ENCODE data around the gene AKAP13.

AKAP13 gene

DNA sequence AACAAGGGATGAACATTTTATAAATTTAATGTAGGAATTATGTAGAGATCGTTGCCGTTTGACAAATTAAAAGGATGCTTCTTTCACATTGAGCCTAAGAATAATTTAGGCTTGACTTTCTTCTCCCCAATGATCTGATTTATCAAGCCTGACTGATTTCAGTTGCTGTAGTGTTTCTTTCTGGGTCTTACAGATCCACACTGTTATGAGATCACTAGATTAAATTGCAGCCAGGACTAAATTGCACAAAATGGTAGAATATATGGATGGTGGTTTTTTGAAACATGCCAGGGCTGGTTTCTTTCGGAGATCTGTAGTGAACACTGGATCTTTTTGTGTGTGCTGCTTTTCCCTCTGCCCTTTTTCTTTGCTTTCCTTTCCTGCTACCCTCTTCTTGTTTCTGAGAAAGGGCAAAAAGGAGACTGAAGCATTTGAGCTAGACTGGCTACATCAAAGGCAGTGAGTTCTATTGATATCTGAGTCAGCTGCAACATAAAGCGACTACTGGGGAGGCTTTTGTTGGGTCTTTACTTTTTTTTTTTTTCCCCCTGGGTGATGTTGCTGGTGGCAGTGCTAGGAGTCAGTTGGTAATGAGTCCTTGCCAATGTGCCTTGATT, 83.0 kb downstream of the AKAP13 start:
- no peak overlapping the region for H3K4me2 ChIP-seq (ENCODE audit: low read length)
- peaks cover 3% of the 10 kb centered on the region for H3K36me3 ChIP-seq (replicated peaks; ENCODE audit: low read depth, low read length)
- H3K4me1 ChIP-seq (ENCODE audit: low read length), result peaks cover 11% of the 10 kb centered on the region
- no peaks in the 10 kb centered on the region for H3K27me3 ChIP-seq (ENCODE audit: low read depth, low read length)
- TF ChIP-seq, protein P1, sequence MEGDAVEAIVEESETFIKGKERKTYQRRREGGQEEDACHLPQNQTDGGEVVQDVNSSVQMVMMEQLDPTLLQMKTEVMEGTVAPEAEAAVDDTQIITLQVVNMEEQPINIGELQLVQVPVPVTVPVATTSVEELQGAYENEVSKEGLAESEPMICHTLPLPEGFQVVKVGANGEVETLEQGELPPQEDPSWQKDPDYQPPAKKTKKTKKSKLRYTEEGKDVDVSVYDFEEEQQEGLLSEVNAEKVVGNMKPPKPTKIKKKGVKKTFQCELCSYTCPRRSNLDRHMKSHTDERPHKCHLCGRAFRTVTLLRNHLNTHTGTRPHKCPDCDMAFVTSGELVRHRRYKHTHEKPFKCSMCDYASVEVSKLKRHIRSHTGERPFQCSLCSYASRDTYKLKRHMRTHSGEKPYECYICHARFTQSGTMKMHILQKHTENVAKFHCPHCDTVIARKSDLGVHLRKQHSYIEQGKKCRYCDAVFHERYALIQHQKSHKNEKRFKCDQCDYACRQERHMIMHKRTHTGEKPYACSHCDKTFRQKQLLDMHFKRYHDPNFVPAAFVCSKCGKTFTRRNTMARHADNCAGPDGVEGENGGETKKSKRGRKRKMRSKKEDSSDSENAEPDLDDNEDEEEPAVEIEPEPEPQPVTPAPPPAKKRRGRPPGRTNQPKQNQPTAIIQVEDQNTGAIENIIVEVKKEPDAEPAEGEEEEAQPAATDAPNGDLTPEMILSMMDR (IDR thresholded peaks at IDR 0.05; ENCODE audit: low read depth, low read length), result no peak
- TF ChIP-seq EZH2phosphoT487 (IDR thresholded peaks at IDR 0.05; ENCODE audit: low read depth), result no peak
- peaks cover 54% of the 10 kb centered on the region for H4K20me1 ChIP-seq (ENCODE audit: insufficient read depth, low read length)
- no peak overlapping the region for H2AFZ ChIP-seq (ENCODE audit: low read depth, low read length)
- no peak overlapping the region for H3K4me3 ChIP-seq (ENCODE audit: low read length)
- H3K9ac ChIP-seq (ENCODE audit: low read length), result no peak overlapping the region
- H3K9me3 ChIP-seq (ENCODE audit: insufficient read depth, low read length), result no peaks in the 10 kb centered on the region
- H3K27ac ChIP-seq (ENCODE audit: low read length), result no peak overlapping the region
- H3K79me2 ChIP-seq (ENCODE audit: low read length), result peaks cover 36% of the 10 kb centered on the region

DNA sequence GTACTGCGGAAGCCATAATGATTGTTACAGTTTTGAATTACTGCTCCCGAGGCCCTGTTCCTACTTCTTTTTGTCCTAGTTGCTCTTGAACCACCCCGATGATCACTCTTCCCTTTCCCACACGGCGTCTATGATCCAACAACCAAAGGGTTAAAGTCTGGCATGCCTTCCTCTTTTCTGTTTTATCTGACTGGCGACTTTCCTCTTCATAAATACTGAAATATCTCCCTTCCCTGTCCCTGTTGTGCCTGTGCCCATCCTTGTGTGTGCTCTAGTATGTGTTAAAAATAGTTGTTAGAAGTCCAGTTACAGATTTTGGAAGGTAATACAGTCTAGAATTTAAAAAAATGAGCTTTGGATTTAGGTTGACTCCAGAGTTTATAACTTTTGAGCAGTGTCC, 83.6 kb downstream of the AKAP13 start:
- H3K27me3 ChIP-seq (ENCODE audit: low read depth, low read length), result no peaks in the 10 kb centered on the region
- H3K4me1 ChIP-seq (ENCODE audit: low read length), result peaks cover 11% of the 10 kb centered on the region
- no peak overlapping the region for H2AFZ ChIP-seq (ENCODE audit: low read depth, low read length)
- TF ChIP-seq, protein P1 (IDR thresholded peaks at IDR 0.05; ENCODE audit: low read depth, low read length), result no peak
- TF ChIP-seq EZH2phosphoT487 (IDR thresholded peaks at IDR 0.05; ENCODE audit: low read depth), result no peak
- peaks cover 40% of the 10 kb centered on the region for H3K79me2 ChIP-seq (ENCODE audit: low read length)
- H3K27ac ChIP-seq (ENCODE audit: low read length), result no peak overlapping the region
- no peaks in the 10 kb centered on the region for H3K9me3 ChIP-seq (ENCODE audit: insufficient read depth, low read length)
- peaks cover 58% of the 10 kb centered on the region for H4K20me1 ChIP-seq (ENCODE audit: insufficient read depth, low read length)
- no peak overlapping the region for H3K4me2 ChIP-seq (ENCODE audit: low read length)
- no peak overlapping the region for H3K9ac ChIP-seq (ENCODE audit: low read length)
- H3K4me3 ChIP-seq (ENCODE audit: low read length), result no peak overlapping the region
- peaks cover 3% of the 10 kb centered on the region for H3K36me3 ChIP-seq (replicated peaks; ENCODE audit: low read depth, low read length)

DNA sequence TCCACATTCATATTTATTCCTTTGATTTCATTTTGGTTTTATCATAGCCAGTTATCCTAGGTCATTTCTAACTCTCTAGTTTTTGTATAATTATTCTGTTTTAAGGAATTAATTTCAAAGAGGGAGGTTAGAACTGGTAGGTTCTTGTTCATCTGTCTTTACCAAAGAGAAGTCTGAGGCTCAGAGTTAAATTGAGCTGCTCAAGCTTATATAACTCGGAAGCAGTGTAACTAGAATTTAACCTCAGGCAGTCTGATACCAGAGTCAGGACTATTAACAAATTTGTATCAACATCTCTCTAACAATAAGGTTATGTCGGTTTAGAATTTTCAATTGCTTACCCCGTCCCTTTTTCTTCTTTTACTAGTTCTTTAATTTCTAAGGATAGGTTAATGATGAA, 84.1 kb downstream of the AKAP13 start:
- Histone ChIP-seq H3K36me3 (replicated peaks; ENCODE audit: low read depth, low read length) (peaks cover 3% of the 10 kb centered on the region), H3K9ac (ENCODE audit: low read length) (no peak overlapping the region), H3K9me3 (ENCODE audit: insufficient read depth, low read length) (no peaks in the 10 kb centered on the region), H3K27ac (ENCODE audit: low read length) (no peak overlapping the region), H3K4me2 (ENCODE audit: low read length) (no peak overlapping the region), H3K4me1 (ENCODE audit: low read length) (peaks cover 11% of the 10 kb centered on the region), H3K79me2 (ENCODE audit: low read length) (peaks cover 45% of the 10 kb centered on the region), H4K20me1 (ENCODE audit: insufficient read depth, low read length) (peaks cover 63% of the 10 kb centered on the region), H3K27me3 (ENCODE audit: low read depth, low read length) (no peaks in the 10 kb centered on the region), H3K4me3 (ENCODE audit: low read length) (no peak overlapping the region), H2AFZ (ENCODE audit: low read depth, low read length) (no peak overlapping the region)
- TF ChIP-seq, protein P1 (IDR thresholded peaks at IDR 0.05; ENCODE audit: low read depth, low read length), result no peak
- no peak for TF ChIP-seq EZH2phosphoT487 (IDR thresholded peaks at IDR 0.05; ENCODE audit: low read depth)

DNA sequence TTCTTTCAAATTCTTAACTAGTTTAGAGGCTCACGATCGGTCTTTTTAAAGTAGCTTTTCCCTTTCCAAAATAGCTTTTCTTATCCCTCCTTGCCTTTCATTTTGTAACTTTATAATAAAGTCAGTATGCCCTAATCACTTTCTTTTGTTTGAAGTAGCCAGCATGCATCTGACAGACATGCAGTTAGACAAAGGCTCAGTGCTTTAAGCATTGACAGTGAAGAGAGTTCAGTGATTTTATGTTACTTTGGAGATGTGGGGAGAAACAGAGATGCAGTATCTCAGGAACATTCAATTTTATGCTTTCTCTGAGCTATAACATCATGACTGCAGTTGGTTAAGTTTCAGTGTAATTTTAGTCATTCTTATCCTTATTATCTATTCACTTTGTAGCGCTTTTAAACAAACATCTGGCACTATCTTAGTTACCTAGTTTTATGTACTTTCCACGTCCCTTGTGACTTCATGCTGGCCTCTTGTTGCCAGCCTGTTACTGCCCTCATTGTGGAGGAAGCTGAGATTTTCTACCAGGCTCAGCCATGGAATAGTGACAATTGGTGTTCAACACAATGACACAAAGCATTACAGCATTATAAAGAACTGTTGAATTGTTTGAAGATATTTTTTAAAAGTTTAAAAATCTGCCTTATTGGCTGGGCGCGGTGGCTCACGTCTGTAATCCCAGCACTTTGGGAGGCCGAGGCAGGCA, 90.3 kb downstream of the AKAP13 start:
- Histone ChIP-seq H3K9ac (ENCODE audit: low read length) (no peak overlapping the region), H3K27ac (ENCODE audit: low read length) (no peak overlapping the region), H3K4me3 (ENCODE audit: low read length) (no peak overlapping the region), H3K9me3 (ENCODE audit: insufficient read depth, low read length) (no peaks in the 10 kb centered on the region), H3K79me2 (ENCODE audit: low read length) (peaks cover 59% of the 10 kb centered on the region), H3K4me2 (ENCODE audit: low read length) (no peak overlapping the region), H3K27me3 (ENCODE audit: low read depth, low read length) (no peaks in the 10 kb centered on the region), H3K4me1 (ENCODE audit: low read length) (peaks cover 38% of the 10 kb centered on the region), H4K20me1 (ENCODE audit: insufficient read depth, low read length) (peaks cover 79% of the 10 kb centered on the region), H2AFZ (ENCODE audit: low read depth, low read length) (no peak overlapping the region), H3K36me3 (replicated peaks; ENCODE audit: low read depth, low read length) (peaks cover 3% of the 10 kb centered on the region)
- TF ChIP-seq, protein P1 (IDR thresholded peaks at IDR 0.05; ENCODE audit: low read depth, low read length), result no peak
- TF ChIP-seq EZH2phosphoT487 (IDR thresholded peaks at IDR 0.05; ENCODE audit: low read depth), result no peak

Measured in OCI-LY3 (cell line).